Right ventricle myocardium inferior (tissue), 1 donor: ENCODE results near the gene MACROD2. TPM values are rescaled to one million over a fixed set of nuclear protein-coding genes. Genes with fewer than 3 reads are reported as not detected.

Experiments used
- ATAC-seq: fragments of 200-7000 bp; cut with Tn5 transposase; one replicate; pipeline ENCODE4 v1.9.1; 2020; ENCODE audit warnings: mild to moderate bottlenecking, moderate library complexity
- DNase-seq: peaks from one replicate; pipeline ENCODE4 v3.0.0; 2021; ENCODE audit errors: missing footprints
- intact Hi-C: fragments of 100-400 bp; cut with DNase I; formaldehyde crosslinking; loops from one replicate; pipeline ENCODE4 v1.11.0; 2022
- total RNA-seq: library from RNA; stranded (reverse); fragmentation: NEBNext Ultra II Directional; extraction: Animal tissue kit (Norgen Biotek cat#: 25700); gene quantifications from one replicate; pipeline ENCODE4 v1.2.1, GENCODE V29; 2021
- donor health status: DM: no; HTN: yes; CAD: no; lungs with severe emphysema.

Gene MACROD2
- total RNA-seq, 1 donor from 2014 or later, result 5.0 TPM

GRCh38 chr20:15925376-15925775, 1930.1 kb downstream of the MACROD2 start:
- DNase-seq (no peak), ATAC-seq (no peak)
- intact Hi-C loops, result no loop called here

GRCh38 chr20:15927893-15928650, 1932.8 kb downstream of the MACROD2 start:
- no peak for ATAC-seq
- no peak for DNase-seq
- intact Hi-C loops, result no loop called here

GRCh38 chr20:15928946-15929345, 1933.6 kb downstream of the MACROD2 start:
- ATAC-seq, result no peak
- no peak for DNase-seq
- intact Hi-C loops, result no loop called here

GRCh38 chr20:15930311-15931305, 1935.3 kb downstream of the MACROD2 start:
- DNase-seq, result no peak
- ATAC-seq, result no peak
- intact Hi-C loops, result no loop called here

GRCh38 chr20:15931897-15932296, 1936.6 kb downstream of the MACROD2 start:
- ATAC-seq (no peak), DNase-seq (no peak)
- intact Hi-C loops, result no loop called here

GRCh38 chr20:15937179-15937578, 1941.9 kb downstream of the MACROD2 start:
- DNase-seq (no peak), ATAC-seq (no peak)
- intact Hi-C loops, result no loop called here

- DNase-seq (no peak), ATAC-seq (no peak)
- intact Hi-C loops, result no loop called here
Observed at GRCh38 chr20:15938847-15939246, 1943.5 kb downstream of the MACROD2 start.

- intact Hi-C loops, result no loop called here
- DNase-seq (no peak), ATAC-seq (no peak)
Observed at GRCh38 chr20:15940127-15940526, 1944.8 kb downstream of the MACROD2 start.

GRCh38 chr20:15942130-15942529, 1946.8 kb downstream of the MACROD2 start:
- intact Hi-C loops, result no loop called here
- DNase-seq (no peak), ATAC-seq (no peak)

GRCh38 chr20:15945289-15945688, 1950.0 kb downstream of the MACROD2 start:
- DNase-seq (no peak), ATAC-seq (no peak)
- intact Hi-C loops, result no loop called here

GRCh38 chr20:15949391-15949790, 1954.1 kb downstream of the MACROD2 start:
- ATAC-seq (no peak), DNase-seq (no peak)
- intact Hi-C loops, result no loop called here

GRCh38 chr20:15951658-15952057, 1956.3 kb downstream of the MACROD2 start:
- ATAC-seq, result no peak
- DNase-seq, result no peak
- intact Hi-C loops, result no loop called here

GRCh38 chr20:15958142-15958541, 1962.8 kb downstream of the MACROD2 start:
- no peak for ATAC-seq
- intact Hi-C loops, result no loop called here

GRCh38 chr20:15965165-15965564, 1969.8 kb downstream of the MACROD2 start:
- ATAC-seq (no peak), DNase-seq (no peak)
- intact Hi-C loops, result no loop called here

More at GRCh38 chr20:15958142-15958541, 1962.8 kb downstream of the MACROD2 start:
- DNase-seq, result no peak

- DNase-seq, result no peak
- intact Hi-C loops, result no loop called here
- no peak for ATAC-seq
Observed at GRCh38 chr20:15967334-15967733, 1972.0 kb downstream of the MACROD2 start.

- intact Hi-C loops, result no loop called here
- ATAC-seq (no peak), DNase-seq (no peak)
Observed at GRCh38 chr20:15976047-15976736, 1980.9 kb downstream of the MACROD2 start.

- intact Hi-C loops, result no loop called here
- ATAC-seq (no peak), DNase-seq (no peak)
Observed at GRCh38 chr20:15977026-15977425, 1981.7 kb downstream of the MACROD2 start.

- DNase-seq (no peak), ATAC-seq (no peak)
- intact Hi-C loops, result no loop called here
Observed at GRCh38 chr20:15977758-15978157, 1982.4 kb downstream of the MACROD2 start.
